ENCODE data around the gene AZI2. TPM values are rescaled to one million over a fixed set of nuclear protein-coding genes. Genes with fewer than 3 reads are reported as not detected.
A peak's percentile ranks its signal among the peaks of the same experiment; 100 is the strongest.

The AZI2 gene
- total RNA-seq, 2 donors from 2014 or later, result 51.4 to 58.2 TPM

- H3K27me3 Mint-ChIP-seq (ENCODE audit: low read depth), result no peaks in the 10 kb centered on the region
- peaks cover 0 to 2% of the 10 kb centered on the region in 2 donors for H3K9me3 Mint-ChIP-seq
- peaks cover 2 to 5% of the 10 kb centered on the region in 2 donors for H3K36me3 Mint-ChIP-seq (ENCODE audit: insufficient read depth in 2 of 2)
- H3K4me3 Mint-ChIP-seq, result peak overlapping the region in 1 of 2 donors; percentile 42
- H3K27ac Mint-ChIP-seq, result peak overlapping the region; percentile 25
- DNase-seq (no peak), ATAC-seq (replicated peaks in 1 of 2) (peak in 1 of 2 donors; percentile 35)
- peaks cover 12% of the 10 kb centered on the region for H3K4me1 Mint-ChIP-seq (ENCODE audit: low read depth)
These were observed 53.8 kb downstream of the AZI2 start for GRCh38 chr3:28294667-28295413.

DNA sequence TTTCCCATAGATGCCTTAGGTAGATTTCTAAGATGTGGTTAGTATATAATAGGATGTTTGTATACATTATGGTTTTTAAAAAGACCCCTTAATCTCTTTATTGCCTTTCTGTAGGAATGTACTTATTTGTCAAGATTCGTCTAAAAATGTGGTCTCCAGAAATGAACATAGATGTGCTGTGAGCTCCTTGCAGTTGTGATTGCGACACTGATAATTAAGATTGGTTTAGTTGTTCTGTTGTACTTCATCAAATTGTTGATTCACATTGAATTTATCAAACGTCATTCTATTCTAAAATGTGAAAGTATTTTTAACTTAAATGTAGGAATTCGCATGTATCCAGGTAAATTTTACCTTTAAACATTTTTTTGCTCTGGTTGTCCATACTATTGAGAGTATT, 56.0 kb downstream of the AZI2 start:
- DNase-seq (no peak), ATAC-seq (replicated peaks in 1 of 2) (no peak)
- Mint-ChIP-seq H3K27ac (peak overlapping the region; percentile 86), H3K9me3 (peaks cover 0 to 2% of the 10 kb centered on the region in 2 donors), H3K4me3 (peak overlapping the region in 1 of 2 donors; percentile 29), H3K36me3 (ENCODE audit: insufficient read depth in 2 of 2) (peaks cover 2 to 5% of the 10 kb centered on the region in 2 donors), H3K4me1 (ENCODE audit: low read depth) (peaks cover 12% of the 10 kb centered on the region), H3K27me3 (ENCODE audit: low read depth) (no peaks in the 10 kb centered on the region)

DNA sequence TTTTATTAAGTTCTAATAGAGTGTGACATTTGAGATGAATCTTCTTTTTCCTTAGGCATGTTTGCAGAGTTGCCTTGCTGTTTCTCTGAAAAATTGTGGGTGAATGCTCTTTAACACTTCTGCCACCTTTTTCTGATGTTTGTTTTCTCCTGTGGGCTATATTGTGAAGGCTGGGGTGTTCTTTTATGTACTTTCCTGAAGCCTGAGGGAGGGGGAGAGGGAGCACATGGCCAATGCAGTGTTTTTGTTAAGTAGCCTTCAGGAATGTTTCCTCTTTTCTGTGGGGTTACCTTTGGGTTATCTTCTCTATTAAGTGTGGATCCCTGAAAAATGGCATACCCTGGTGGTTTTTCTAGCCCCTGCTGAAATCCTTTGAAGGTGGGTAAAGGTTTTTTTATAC, 57.0 kb downstream of the AZI2 start:
- peaks cover 0 to 2% of the 10 kb centered on the region in 2 donors for H3K9me3 Mint-ChIP-seq
- H3K4me3 Mint-ChIP-seq, result peak overlapping the region in 1 of 2 donors; percentile 61
- H3K4me1 Mint-ChIP-seq (ENCODE audit: low read depth), result peaks cover 17% of the 10 kb centered on the region
- peak overlapping the region; percentile 8 for H3K27ac Mint-ChIP-seq
- H3K27me3 Mint-ChIP-seq (ENCODE audit: low read depth), result no peaks in the 10 kb centered on the region
- peaks cover 2 to 4% of the 10 kb centered on the region in 2 donors for H3K36me3 Mint-ChIP-seq (ENCODE audit: insufficient read depth in 2 of 2)
- no peak for DNase-seq
- ATAC-seq (replicated peaks in 1 of 2), result no peak

GRCh38 chr3:28290863-28291300, 57.7 kb downstream of the AZI2 start:
- no peak overlapping the region for H3K27ac Mint-ChIP-seq
- peak in 1 of 2 donors; percentile 52 for ATAC-seq (replicated peaks in 1 of 2)
- DNase-seq, result no peak

DNA sequence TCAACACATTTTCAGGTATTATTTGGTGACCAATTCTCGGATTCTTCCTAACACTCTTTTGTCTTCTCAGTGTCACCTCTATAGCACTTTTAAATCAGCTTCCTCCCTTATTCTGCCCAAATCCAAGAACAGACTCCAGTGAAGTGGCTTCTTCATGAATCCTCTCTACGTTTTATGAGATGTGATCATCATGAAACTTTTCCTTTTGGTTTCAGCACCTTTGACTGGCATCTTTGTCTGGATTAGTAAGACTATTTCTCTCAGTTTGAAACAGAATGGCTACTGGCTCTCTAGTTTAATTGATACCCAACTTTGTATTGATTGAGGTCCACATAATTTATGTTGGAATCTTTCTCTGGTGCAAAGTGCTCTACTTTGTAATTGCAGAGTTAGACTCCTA, 61.6 kb downstream of the AZI2 start:
- H3K27me3 Mint-ChIP-seq (ENCODE audit: low read depth), result no peaks in the 10 kb centered on the region
- H3K36me3 Mint-ChIP-seq (ENCODE audit: insufficient read depth in 2 of 2), result peaks cover 2 to 4% of the 10 kb centered on the region in 2 donors
- no peak for ATAC-seq (replicated peaks in 1 of 2)
- H3K9me3 Mint-ChIP-seq, result peaks cover 0 to 2% of the 10 kb centered on the region in 2 donors
- no peak overlapping the region for H3K27ac Mint-ChIP-seq
- DNase-seq, result no peak
- peak overlapping the region in 1 of 2 donors; percentile 40 for H3K4me3 Mint-ChIP-seq
- H3K4me1 Mint-ChIP-seq (ENCODE audit: low read depth), result peaks cover 12% of the 10 kb centered on the region

More at GRCh38 chr3:28290863-28291300, 57.7 kb downstream of the AZI2 start:
- Mint-ChIP-seq H3K4me3 (peak overlapping the region in 1 of 2 donors; percentile 10), H3K9me3 (peaks cover 0 to 2% of the 10 kb centered on the region in 2 donors), H3K27me3 (ENCODE audit: low read depth) (no peaks in the 10 kb centered on the region), H3K36me3 (ENCODE audit: insufficient read depth in 2 of 2) (peaks cover 2 to 4% of the 10 kb centered on the region in 2 donors), H3K4me1 (ENCODE audit: low read depth) (peaks cover 22% of the 10 kb centered on the region)

GRCh38 chr3:28286595-28286994, 62.0 kb downstream of the AZI2 start:
- no peak overlapping the region for H3K27ac Mint-ChIP-seq
- DNase-seq, result no peak
- H3K27me3 Mint-ChIP-seq (ENCODE audit: low read depth), result no peaks in the 10 kb centered on the region
- peaks cover 12% of the 10 kb centered on the region for H3K4me1 Mint-ChIP-seq (ENCODE audit: low read depth)
- peaks cover 0 to 2% of the 10 kb centered on the region in 2 donors for H3K9me3 Mint-ChIP-seq
- H3K36me3 Mint-ChIP-seq (ENCODE audit: insufficient read depth in 2 of 2), result peaks cover 2 to 4% of the 10 kb centered on the region in 2 donors
- peak overlapping the region in 1 of 2 donors; percentile 40 for H3K4me3 Mint-ChIP-seq
- peak in 1 of 2 donors; percentile 54 for ATAC-seq (replicated peaks in 1 of 2)

- no peak overlapping the region for H3K27ac Mint-ChIP-seq
- no peaks in the 10 kb centered on the region for H3K9me3 Mint-ChIP-seq
- ATAC-seq (replicated peaks in 1 of 2) (no peak), DNase-seq (no peak)
- H3K4me3 Mint-ChIP-seq, result no peak overlapping the region
- peaks cover 0 to 1% of the 10 kb centered on the region in 2 donors for H3K36me3 Mint-ChIP-seq (ENCODE audit: insufficient read depth in 2 of 2)
- H3K27me3 Mint-ChIP-seq (ENCODE audit: low read depth), result no peaks in the 10 kb centered on the region
- no peaks in the 10 kb centered on the region for H3K4me1 Mint-ChIP-seq (ENCODE audit: low read depth)
These were observed 67.8 kb downstream of the AZI2 start for GRCh38 chr3:28280781-28281180.

DNA sequence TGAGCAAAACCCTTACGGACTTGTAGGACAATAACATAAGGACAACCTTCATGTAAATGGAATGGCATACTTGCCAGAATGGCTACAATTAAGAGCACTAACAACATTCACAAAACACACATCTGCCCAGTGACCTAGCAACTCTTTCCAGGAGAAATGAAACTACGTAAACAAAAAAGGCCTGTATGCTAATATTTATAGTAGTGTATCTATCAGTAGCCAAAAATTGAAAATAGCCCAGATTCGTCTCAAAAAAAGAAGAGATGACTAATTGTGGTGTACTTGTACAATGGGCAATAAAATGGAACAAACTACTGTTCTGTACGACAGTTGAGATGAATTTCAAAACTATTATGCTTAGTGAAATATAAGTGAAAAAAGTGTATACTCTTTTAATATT, 68.9 kb downstream of the AZI2 start:
- Mint-ChIP-seq H3K36me3 (ENCODE audit: insufficient read depth in 2 of 2) (peaks cover 4 to 7% of the 10 kb centered on the region in 2 donors), H3K4me3 (no peak overlapping the region), H3K27ac (no peak overlapping the region), H3K27me3 (ENCODE audit: low read depth) (no peaks in the 10 kb centered on the region), H3K9me3 (peaks cover 0 to 3% of the 10 kb centered on the region in 2 donors), H3K4me1 (ENCODE audit: low read depth) (no peaks in the 10 kb centered on the region)
- ATAC-seq (replicated peaks in 1 of 2) (no peak), DNase-seq (no peak)

GRCh38 chr3:28278918-28279317, 69.7 kb downstream of the AZI2 start:
- Mint-ChIP-seq H3K4me3 (no peak overlapping the region), H3K9me3 (peaks cover 2 to 7% of the 10 kb centered on the region in 2 donors), H3K36me3 (ENCODE audit: insufficient read depth in 2 of 2) (peaks cover 9 to 15% of the 10 kb centered on the region in 2 donors), H3K27ac (no peak overlapping the region), H3K27me3 (ENCODE audit: low read depth) (no peaks in the 10 kb centered on the region), H3K4me1 (ENCODE audit: low read depth) (no peaks in the 10 kb centered on the region)
- no peak for ATAC-seq (replicated peaks in 1 of 2)
- DNase-seq, result no peak

- DNase-seq, result no peak
- peaks cover 34 to 51% of the 10 kb centered on the region in 2 donors for H3K36me3 Mint-ChIP-seq (ENCODE audit: insufficient read depth in 2 of 2)
- no peaks in the 10 kb centered on the region for H3K4me1 Mint-ChIP-seq (ENCODE audit: low read depth)
- H3K27me3 Mint-ChIP-seq (ENCODE audit: low read depth), result no peaks in the 10 kb centered on the region
- no peak overlapping the region for H3K27ac Mint-ChIP-seq
- no peak overlapping the region for H3K4me3 Mint-ChIP-seq
- peaks cover 18% of the 10 kb centered on the region in 2 donors for H3K9me3 Mint-ChIP-seq
- ATAC-seq (replicated peaks in 1 of 2), result no peak
These were observed 74.8 kb downstream of the AZI2 start for GRCh38 chr3:28273837-28274236.

Other genes starting within 250 kb of the AZI2 start
- gene CMC1, start 107.2 kb downstream of the AZI2 start, total RNA-seq, result 10 to 100 TPM; 22.8 to 24.2 TPM
- gene ZCWPW2, start 103 bp downstream of the AZI2 start, total RNA-seq, result under 1 TPM; 0.35 to 0.55 TPM

Data from activated T-cell treated with anti-CD3 and anti-CD28 coated beads, Interleukin-2, amount 50 U/mL, for 72 hours (primary cell).